Measurements from ENCODE around the gene DUSP10. TPM values are rescaled to one million over a fixed set of nuclear protein-coding genes. Genes with fewer than 3 reads are reported as not detected.

The DUSP10 gene
- total and polyA plus RNA-seq, 5 donors, result 4.6 to 5.1 (median 4.8) TPM

DNA sequence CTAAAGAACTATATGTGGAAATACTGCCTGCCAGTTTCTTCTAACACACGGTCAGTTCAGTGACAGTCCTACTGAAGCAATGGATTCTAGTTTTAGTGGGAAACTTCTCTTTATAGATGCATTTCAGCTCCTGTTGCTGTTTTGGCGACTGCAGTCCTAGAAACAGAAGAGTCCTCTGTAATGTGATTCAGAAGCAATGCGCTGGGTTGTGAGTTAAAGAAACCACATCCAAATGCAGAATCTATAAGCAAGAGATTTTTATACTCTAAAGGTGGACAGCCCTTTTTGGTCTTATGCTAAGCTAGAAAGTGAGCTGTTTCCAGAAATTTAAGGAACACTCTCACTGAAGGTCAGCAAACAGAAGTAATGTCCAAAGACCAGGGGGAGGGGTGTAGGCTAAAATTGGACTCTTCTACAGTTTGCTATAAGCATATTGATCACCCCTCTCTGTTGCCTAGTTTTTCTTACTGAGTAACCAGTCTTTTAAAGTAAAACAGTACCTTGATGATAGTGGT is 30.8 kb downstream of the DUSP10 start:
- Histone ChIP-seq H3K9me3 (ENCODE audit: control insufficient read depth, low read length) (no peaks in the 10 kb centered on the region), H3K27me3 (ENCODE audit: control insufficient read depth, insufficient read depth) (no peaks in the 10 kb centered on the region), H3K4me3 (ENCODE audit: low read length) (no peak overlapping the region), H3K4me1 (ENCODE audit: control insufficient read depth, insufficient read depth, low read length) (peaks cover 4% of the 10 kb centered on the region), H3K27ac (ENCODE audit: low read length) (no peak overlapping the region)
- intact Hi-C loops (cut with DNase I), result no loop called here
- DNase-seq (no peak), ATAC-seq (no peak)
- 71% methylated on average over 3 of the region's 3 CpGs for WGBS

GRCh38 chr1:221709854-221710253 is 32.0 kb downstream of the DUSP10 start:
- Histone ChIP-seq H3K9me3 (ENCODE audit: control insufficient read depth, low read length) (no peaks in the 10 kb centered on the region), H3K27ac (ENCODE audit: low read length) (no peak overlapping the region), H3K27me3 (ENCODE audit: control insufficient read depth, insufficient read depth) (no peaks in the 10 kb centered on the region), H3K4me1 (ENCODE audit: control insufficient read depth, insufficient read depth, low read length) (peaks cover 2% of the 10 kb centered on the region), H3K4me3 (ENCODE audit: low read length) (no peak overlapping the region)
- intact Hi-C loops (cut with DNase I), result no loop called here
- no peak for DNase-seq
- no peak for ATAC-seq
- 82% methylated on average over 3 of the region's 3 CpGs for WGBS

DNA sequence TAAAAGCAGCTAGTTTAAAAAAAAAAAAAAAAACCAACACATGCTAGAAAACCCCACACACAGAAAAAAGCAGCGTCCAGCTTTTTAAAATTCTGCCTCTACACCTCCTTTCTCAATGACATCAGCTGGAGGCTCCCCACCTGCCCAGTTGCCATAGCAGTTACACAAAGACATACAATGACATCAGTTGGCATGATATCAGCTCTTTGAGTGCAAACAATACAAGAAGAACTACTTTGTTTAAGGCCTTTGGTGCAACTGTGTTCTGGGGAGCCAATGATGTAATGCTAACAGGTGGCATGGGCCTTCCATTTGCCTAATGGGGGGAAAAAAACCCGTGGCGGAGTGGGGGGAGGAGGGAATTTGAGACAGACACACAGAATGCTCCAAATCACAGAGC is 32.9 kb downstream of the DUSP10 start:
- H3K9me3 ChIP-seq (ENCODE audit: control insufficient read depth, low read length), result no peaks in the 10 kb centered on the region
- peaks cover 2% of the 10 kb centered on the region for H3K4me1 ChIP-seq (ENCODE audit: control insufficient read depth, insufficient read depth, low read length)
- no peak overlapping the region for H3K27ac ChIP-seq (ENCODE audit: low read length)
- DNase-seq, result peak in 1 of 3 donors; percentile 15
- WGBS, result 47% methylated on average over 3 of the region's 3 CpGs
- no peak overlapping the region for H3K4me3 ChIP-seq (ENCODE audit: low read length)
- intact Hi-C loops (cut with DNase I), result no loop called here
- H3K27me3 ChIP-seq (ENCODE audit: control insufficient read depth, insufficient read depth), result no peaks in the 10 kb centered on the region
- ATAC-seq, result peak; percentile 50 to 81

GRCh38 chr1:221708076-221708571 is 33.8 kb downstream of the DUSP10 start:
- Histone ChIP-seq H3K27ac (ENCODE audit: low read length) (no peak overlapping the region), H3K27me3 (ENCODE audit: control insufficient read depth, insufficient read depth) (no peaks in the 10 kb centered on the region), H3K4me3 (ENCODE audit: low read length) (no peak overlapping the region), H3K4me1 (ENCODE audit: control insufficient read depth, insufficient read depth, low read length) (peaks cover 2% of the 10 kb centered on the region), H3K9me3 (ENCODE audit: control insufficient read depth, low read length) (no peaks in the 10 kb centered on the region)
- no peak for DNase-seq
- intact Hi-C loops (cut with DNase I), result no loop called here
- WGBS, result 77% methylated on average over 5 of the region's 5 CpGs
- peak; percentile 43 to 53 for ATAC-seq

- H3K27me3 ChIP-seq (ENCODE audit: control insufficient read depth, insufficient read depth), result no peaks in the 10 kb centered on the region
- no peak for DNase-seq
- H3K4me1 ChIP-seq (ENCODE audit: control insufficient read depth, insufficient read depth, low read length), result peaks cover 2% of the 10 kb centered on the region
- no peak for ATAC-seq
- no peak overlapping the region for H3K27ac ChIP-seq (ENCODE audit: low read length)
- intact Hi-C loops (cut with DNase I), result no loop called here
- no peaks in the 10 kb centered on the region for H3K9me3 ChIP-seq (ENCODE audit: control insufficient read depth, low read length)
- 83% methylated on average over 7 of the region's 7 CpGs for WGBS
- no peak overlapping the region for H3K4me3 ChIP-seq (ENCODE audit: low read length)
Measured at GRCh38 chr1:221706876-221707582, 34.9 kb downstream of the DUSP10 start.

DNA sequence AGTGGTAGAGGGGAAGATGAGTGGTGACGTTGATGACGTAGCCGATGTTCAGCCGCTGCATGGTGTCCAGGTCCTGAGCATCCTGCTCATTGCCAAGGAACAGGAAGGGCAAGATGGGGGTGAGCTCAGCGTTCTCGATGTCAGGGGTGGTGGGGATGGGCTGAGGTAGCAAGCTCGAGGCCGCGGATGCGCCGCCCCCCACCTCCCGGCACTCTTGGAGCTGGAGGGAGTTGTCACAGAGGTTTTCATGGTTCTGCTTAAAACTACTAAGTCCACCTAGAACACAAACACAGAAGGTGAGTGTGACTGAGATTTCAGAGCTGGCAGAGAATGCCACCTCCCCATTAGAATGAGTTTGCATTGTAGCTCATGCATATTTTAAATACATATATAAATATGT is 35.7 kb downstream of the DUSP10 start:
- Histone ChIP-seq H3K27ac (ENCODE audit: low read length) (no peak overlapping the region), H3K4me3 (ENCODE audit: low read length) (no peak overlapping the region), H3K27me3 (ENCODE audit: control insufficient read depth, insufficient read depth) (no peaks in the 10 kb centered on the region), H3K9me3 (ENCODE audit: control insufficient read depth, low read length) (no peaks in the 10 kb centered on the region), H3K4me1 (ENCODE audit: control insufficient read depth, insufficient read depth, low read length) (peaks cover 2% of the 10 kb centered on the region)
- WGBS, result 93% methylated on average over 12 of the region's 12 CpGs
- intact Hi-C loops (cut with DNase I), result no loop called here
- DNase-seq (no peak), ATAC-seq (no peak)

GRCh38 chr1:221704306-221704705 is 37.6 kb downstream of the DUSP10 start:
- WGBS, result 68% methylated on average over 1 of the region's 1 CpG
- Histone ChIP-seq H3K9me3 (ENCODE audit: control insufficient read depth, low read length) (no peaks in the 10 kb centered on the region), H3K27me3 (ENCODE audit: control insufficient read depth, insufficient read depth) (no peaks in the 10 kb centered on the region), H3K27ac (ENCODE audit: low read length) (no peak overlapping the region), H3K4me1 (ENCODE audit: control insufficient read depth, insufficient read depth, low read length) (peaks cover 2% of the 10 kb centered on the region), H3K4me3 (ENCODE audit: low read length) (no peak overlapping the region)
- ATAC-seq (no peak), DNase-seq (no peak)
- intact Hi-C loops (cut with DNase I), result no loop called here

- 94% methylated on average over 1 of the region's 1 CpG for WGBS
- Histone ChIP-seq H3K4me3 (ENCODE audit: low read length) (no peak overlapping the region), H3K27ac (ENCODE audit: low read length) (no peak overlapping the region), H3K27me3 (ENCODE audit: control insufficient read depth, insufficient read depth) (no peaks in the 10 kb centered on the region), H3K9me3 (ENCODE audit: control insufficient read depth, low read length) (no peaks in the 10 kb centered on the region), H3K4me1 (ENCODE audit: control insufficient read depth, insufficient read depth, low read length) (no peaks in the 10 kb centered on the region)
- DNase-seq (no peak), ATAC-seq (no peak)
- intact Hi-C loops (cut with DNase I), result no loop called here
Measured at GRCh38 chr1:221701570-221702186, 40.2 kb downstream of the DUSP10 start.

GRCh38 chr1:221700948-221701347 is 40.9 kb downstream of the DUSP10 start:
- DNase-seq, result no peak
- Histone ChIP-seq H3K4me3 (ENCODE audit: low read length) (no peak overlapping the region), H3K4me1 (ENCODE audit: control insufficient read depth, insufficient read depth, low read length) (no peaks in the 10 kb centered on the region), H3K27me3 (ENCODE audit: control insufficient read depth, insufficient read depth) (no peaks in the 10 kb centered on the region), H3K9me3 (ENCODE audit: control insufficient read depth, low read length) (no peaks in the 10 kb centered on the region), H3K27ac (ENCODE audit: low read length) (no peak overlapping the region)
- intact Hi-C loops (cut with DNase I), result no loop called here
- WGBS, result 91% methylated on average over 2 of the region's 2 CpGs
- ATAC-seq, result no peak

DNA sequence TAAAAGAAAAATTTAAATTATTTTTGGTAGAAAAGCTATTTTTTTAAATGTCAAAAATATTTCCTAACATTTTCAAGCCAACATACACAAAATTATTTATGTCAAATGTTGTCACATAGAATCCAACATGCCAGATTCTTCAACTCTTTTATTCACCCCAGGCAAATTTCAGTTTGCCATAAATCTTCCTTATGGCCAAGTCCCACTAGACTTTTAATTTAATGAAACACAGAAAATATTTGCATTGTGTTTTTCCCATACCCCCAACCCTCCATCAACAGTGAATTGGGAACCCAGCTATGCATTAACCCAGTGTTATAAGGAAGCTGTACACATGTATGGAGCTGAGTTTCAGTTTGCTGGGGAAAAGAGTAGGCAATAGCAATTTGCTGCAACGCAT is 41.4 kb downstream of the DUSP10 start:
- ATAC-seq, result no peak
- DNase-seq, result no peak
- no peak overlapping the region for H3K4me3 ChIP-seq (ENCODE audit: low read length)
- no peaks in the 10 kb centered on the region for H3K27me3 ChIP-seq (ENCODE audit: control insufficient read depth, insufficient read depth)
- 94% methylated on average over 1 of the region's 1 CpG for WGBS
- intact Hi-C loops (cut with DNase I), result no loop called here
- H3K4me1 ChIP-seq (ENCODE audit: control insufficient read depth, insufficient read depth, low read length), result no peaks in the 10 kb centered on the region
- no peak overlapping the region for H3K27ac ChIP-seq (ENCODE audit: low read length)
- no peaks in the 10 kb centered on the region for H3K9me3 ChIP-seq (ENCODE audit: control insufficient read depth, low read length)

DNA sequence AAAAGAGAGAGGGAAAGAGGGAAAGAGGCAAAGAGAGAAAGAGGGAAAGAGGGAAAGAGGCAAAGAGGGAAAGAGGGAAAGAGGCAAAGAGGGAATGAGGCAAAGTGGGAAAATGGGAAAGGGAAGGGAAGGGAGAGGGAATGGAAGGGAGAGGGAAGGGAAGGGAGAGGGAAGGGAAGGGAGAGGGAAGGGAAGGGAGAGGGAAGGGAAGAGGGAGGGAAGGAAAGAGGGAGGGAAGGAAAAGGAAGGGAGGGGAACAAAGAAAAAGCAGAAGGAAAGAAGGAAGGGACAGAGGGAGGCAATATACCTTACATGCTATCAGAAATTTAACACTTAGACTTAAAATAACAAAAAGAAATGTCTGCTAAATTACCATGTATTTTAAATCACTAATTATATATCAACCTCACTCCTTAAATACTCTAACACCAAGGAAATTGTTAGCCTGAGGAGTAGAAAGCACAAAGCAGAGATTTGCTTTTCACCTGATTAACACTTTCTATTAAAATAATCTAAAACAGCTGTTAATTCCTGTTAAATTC is 41.8 kb downstream of the DUSP10 start:
- no peak overlapping the region for H3K27ac ChIP-seq (ENCODE audit: low read length)
- no peaks in the 10 kb centered on the region for H3K4me1 ChIP-seq (ENCODE audit: control insufficient read depth, insufficient read depth, low read length)
- intact Hi-C loops (cut with DNase I), result no loop called here
- H3K9me3 ChIP-seq (ENCODE audit: control insufficient read depth, low read length), result no peaks in the 10 kb centered on the region
- no peak overlapping the region for H3K4me3 ChIP-seq (ENCODE audit: low read length)
- H3K27me3 ChIP-seq (ENCODE audit: control insufficient read depth, insufficient read depth), result no peaks in the 10 kb centered on the region
- no peak for ATAC-seq
- no peak for DNase-seq

All from right cardiac atrium (tissue), 5 donors.